ENCODE data around the gene C22orf31. TPM values are rescaled to one million over a fixed set of nuclear protein-coding genes. Genes with fewer than 3 reads are reported as not detected.

C22orf31 gene
- total RNA-seq, 1 donor: not detected

DNA sequence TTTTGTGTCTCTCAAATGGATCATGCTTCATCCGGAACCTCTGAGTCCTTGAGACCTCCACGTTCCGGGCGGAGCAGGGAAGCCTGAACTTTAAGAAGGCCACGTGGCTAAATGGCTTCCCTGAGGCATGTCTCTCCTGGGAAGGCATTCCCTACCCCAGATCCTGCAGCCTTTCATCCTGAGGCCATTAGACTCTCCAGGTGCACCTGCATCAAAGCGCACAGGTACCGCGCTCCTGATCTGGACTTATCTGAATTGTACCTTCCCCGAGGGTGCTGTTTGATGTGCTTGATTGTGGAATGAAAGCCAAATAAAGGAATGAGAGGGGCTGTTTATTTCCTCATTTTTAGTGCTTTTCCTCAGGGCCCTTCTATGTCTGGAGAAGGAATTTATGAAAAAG lies 22.5 kb downstream of the C22orf31 start:
- TF ChIP-seq, protein P1, sequence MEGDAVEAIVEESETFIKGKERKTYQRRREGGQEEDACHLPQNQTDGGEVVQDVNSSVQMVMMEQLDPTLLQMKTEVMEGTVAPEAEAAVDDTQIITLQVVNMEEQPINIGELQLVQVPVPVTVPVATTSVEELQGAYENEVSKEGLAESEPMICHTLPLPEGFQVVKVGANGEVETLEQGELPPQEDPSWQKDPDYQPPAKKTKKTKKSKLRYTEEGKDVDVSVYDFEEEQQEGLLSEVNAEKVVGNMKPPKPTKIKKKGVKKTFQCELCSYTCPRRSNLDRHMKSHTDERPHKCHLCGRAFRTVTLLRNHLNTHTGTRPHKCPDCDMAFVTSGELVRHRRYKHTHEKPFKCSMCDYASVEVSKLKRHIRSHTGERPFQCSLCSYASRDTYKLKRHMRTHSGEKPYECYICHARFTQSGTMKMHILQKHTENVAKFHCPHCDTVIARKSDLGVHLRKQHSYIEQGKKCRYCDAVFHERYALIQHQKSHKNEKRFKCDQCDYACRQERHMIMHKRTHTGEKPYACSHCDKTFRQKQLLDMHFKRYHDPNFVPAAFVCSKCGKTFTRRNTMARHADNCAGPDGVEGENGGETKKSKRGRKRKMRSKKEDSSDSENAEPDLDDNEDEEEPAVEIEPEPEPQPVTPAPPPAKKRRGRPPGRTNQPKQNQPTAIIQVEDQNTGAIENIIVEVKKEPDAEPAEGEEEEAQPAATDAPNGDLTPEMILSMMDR (IDR thresholded peaks at IDR 0.05; ENCODE audit: insufficient read depth, low read length): no peak
- no peak overlapping the region for H3K4me3 ChIP-seq (ENCODE audit: low read depth, low read length)
- no peak for DNase-seq (ENCODE audit: low read depth)

DNA sequence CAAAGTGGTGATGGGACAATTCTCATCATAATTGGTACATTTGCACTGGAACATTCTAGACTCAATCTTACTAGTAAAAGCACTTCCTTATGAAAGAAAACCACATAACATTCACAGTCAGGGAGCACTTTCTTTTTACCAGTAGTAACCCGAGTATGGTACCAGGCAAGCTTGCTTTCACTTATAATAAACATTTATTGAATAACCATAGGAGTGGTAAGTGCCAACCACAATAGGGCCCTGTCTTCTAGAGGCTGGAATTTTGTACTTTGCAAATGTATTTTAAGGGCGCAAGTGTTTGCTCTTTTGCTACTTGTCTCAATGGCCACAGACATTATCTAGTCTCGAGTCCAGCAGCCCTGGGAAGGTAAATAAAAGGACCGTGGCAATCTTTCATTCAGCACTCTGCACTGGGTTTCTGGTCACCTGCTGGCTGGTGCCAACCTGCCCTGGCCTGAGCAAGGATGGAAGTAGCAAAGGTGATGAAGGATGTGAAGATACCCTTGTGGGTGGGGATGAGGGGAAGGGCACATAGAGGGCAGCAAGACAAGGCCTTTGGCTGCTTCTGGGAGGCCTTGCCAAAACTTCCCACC lies 24.2 kb downstream of the C22orf31 start:
- H3K4me3 ChIP-seq (ENCODE audit: low read depth, low read length): no peak overlapping the region
- TF ChIP-seq, protein P1 (IDR thresholded peaks at IDR 0.05; ENCODE audit: insufficient read depth, low read length): no peak
- DNase-seq (ENCODE audit: low read depth): no peak

DNA sequence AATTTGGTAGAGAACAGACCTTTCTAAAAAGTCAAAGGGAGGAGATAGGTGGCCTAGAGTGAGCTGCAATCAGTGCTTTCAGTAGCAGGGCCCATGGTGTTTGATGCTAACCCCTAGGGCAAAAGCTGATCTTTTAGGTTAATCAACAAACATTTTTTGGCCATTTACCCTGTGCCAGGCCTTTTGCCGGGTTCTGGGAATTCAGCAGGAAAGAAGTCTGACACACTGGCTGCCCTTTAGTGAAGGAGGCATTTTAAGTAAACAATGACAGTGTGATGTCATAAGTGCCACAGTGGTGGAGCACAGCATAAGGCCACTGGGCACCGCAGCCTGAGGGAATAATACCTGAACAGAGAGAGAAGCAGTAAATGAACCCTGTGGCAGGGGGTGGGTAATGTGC lies 29.0 kb downstream of the C22orf31 start:
- TF ChIP-seq, protein P1 (IDR thresholded peaks at IDR 0.05; ENCODE audit: insufficient read depth, low read length): no peak
- peak; percentile 11 for DNase-seq (ENCODE audit: low read depth)
- H3K4me3 ChIP-seq (ENCODE audit: low read depth, low read length): no peak overlapping the region

DNA sequence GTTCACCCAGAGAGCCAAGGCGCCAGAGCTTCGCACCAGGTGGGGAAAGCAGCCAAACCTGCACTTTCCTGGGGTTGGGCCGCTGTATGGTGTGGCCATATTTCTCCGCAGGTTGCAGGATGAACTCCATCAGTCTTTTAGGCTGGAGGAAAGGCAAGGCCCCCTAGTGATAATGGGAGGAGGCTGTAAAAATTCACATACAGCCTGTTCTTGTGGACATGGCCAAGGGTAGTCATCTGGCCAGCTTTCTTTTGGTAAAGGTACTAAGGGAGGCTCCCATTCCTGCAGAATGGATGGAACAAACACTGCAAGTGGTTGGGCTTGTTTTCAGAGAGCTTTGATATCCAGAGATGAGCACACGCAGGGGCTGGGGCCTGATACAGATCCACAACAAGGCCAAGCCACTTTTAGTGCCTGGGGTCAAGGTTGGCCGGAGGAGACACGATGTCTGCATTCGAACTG lies 29.6 kb downstream of the C22orf31 start:
- peak overlapping the region; percentile 42 for H3K4me3 ChIP-seq (ENCODE audit: low read depth, low read length)
- no peak for DNase-seq (ENCODE audit: low read depth)
- TF ChIP-seq, protein P1 (IDR thresholded peaks at IDR 0.05; ENCODE audit: insufficient read depth, low read length): peak; percentile 20

DNA sequence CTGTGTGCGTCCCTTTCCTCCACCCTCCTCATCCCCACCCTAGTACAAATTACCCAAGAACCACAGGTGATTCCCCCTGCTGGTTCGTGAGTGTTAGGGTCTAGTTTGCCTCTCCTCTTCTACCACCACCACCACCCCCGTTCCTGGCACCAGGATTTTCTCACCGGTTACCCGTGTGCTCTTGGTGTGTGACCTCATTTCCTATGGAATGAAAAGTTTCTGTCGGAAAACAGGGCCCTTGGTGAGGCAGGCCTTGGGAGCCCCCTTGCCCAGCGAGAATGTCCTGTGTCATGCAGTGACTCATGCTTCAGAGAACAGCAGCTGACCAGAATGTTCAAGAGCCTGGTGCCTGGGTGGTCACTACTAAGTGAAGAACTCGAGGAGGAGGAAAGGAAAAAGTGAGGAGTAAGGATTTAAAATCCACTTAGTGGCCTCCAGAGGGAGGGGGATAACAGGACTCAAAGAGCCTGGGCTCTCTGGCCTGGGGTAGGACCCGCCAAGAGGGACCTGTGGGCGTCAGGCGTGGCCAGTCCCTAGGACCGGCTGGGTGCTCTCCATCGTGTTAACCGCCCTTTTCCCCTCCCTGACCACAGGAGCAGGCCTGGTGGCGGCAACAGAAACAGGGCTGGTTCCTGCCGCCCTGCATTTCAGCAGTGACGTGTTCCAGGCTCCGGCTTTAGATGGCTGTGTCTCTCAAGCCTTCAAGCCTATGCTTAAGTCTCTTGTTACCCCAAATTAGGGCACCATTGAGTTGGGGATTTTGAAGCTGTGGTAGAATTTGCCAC lies 30.2 kb downstream of the C22orf31 start:
- DNase-seq (ENCODE audit: low read depth): peak; percentile 90
- TF ChIP-seq, protein P1 (IDR thresholded peaks at IDR 0.05; ENCODE audit: insufficient read depth, low read length): peak; percentile 16
- H3K4me3 ChIP-seq (ENCODE audit: low read depth, low read length): peak overlapping the region; percentile 42

DNA sequence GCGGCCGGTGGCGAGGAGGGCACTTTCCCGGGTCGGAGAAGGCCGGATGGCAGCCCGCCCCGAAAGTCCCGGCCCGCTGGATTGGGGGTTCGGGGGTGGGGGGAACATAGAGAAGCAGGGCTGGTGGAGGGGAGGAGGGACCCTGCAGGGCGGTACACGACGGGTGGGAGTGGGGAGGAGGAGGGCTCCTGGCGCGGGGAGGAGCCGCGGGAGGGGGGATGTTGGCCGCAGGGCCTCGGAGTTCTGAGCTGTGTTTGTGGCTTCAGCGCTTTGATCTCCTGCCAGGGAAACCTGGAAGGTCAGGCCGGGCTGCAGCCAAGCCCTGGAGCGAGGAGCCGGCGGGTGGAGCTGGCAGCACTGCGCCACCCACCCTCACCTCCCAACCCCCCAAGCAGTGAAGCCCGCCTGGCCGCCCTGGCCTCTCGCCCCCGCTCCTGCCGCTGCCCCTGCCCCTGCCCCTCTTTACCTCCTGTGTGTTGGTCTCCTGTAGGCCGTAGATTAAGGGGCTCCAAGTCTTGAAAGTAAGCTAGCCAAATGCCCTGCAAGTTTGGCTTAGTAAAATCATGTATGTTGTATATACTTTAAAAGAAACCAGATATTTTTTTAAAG lies 30.9 kb downstream of the C22orf31 start:
- H3K4me3 ChIP-seq (ENCODE audit: low read depth, low read length): peak overlapping the region; percentile 42
- DNase-seq (ENCODE audit: low read depth): peak; percentile 77
- TF ChIP-seq, protein P1 (IDR thresholded peaks at IDR 0.05; ENCODE audit: insufficient read depth, low read length): no peak

Measured in fibroblast of the aortic adventitia (primary cell).